NCI-H2196 treated with DMSO at 0.1 percent for 48 hours (cell line): ENCODE measurements around the gene SECISBP2.
"Not testable (repeated sequence)": the region's sequence is repeated elsewhere in the genome, so short reads cannot be mapped to it uniquely, and the experiment has no call there.

ENCODE experiments used
- DNase-seq: peaks from one replicate; lab custom pipeline; 2025; ENCODE audit not compliant: unreplicated experiment; lab: John Stamatoyannopoulos, UW

The SECISBP2 gene, protein sequence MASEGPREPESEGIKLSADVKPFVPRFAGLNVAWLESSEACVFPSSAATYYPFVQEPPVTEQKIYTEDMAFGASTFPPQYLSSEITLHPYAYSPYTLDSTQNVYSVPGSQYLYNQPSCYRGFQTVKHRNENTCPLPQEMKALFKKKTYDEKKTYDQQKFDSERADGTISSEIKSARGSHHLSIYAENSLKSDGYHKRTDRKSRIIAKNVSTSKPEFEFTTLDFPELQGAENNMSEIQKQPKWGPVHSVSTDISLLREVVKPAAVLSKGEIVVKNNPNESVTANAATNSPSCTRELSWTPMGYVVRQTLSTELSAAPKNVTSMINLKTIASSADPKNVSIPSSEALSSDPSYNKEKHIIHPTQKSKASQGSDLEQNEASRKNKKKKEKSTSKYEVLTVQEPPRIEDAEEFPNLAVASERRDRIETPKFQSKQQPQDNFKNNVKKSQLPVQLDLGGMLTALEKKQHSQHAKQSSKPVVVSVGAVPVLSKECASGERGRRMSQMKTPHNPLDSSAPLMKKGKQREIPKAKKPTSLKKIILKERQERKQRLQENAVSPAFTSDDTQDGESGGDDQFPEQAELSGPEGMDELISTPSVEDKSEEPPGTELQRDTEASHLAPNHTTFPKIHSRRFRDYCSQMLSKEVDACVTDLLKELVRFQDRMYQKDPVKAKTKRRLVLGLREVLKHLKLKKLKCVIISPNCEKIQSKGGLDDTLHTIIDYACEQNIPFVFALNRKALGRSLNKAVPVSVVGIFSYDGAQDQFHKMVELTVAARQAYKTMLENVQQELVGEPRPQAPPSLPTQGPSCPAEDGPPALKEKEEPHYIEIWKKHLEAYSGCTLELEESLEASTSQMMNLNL

DNA sequence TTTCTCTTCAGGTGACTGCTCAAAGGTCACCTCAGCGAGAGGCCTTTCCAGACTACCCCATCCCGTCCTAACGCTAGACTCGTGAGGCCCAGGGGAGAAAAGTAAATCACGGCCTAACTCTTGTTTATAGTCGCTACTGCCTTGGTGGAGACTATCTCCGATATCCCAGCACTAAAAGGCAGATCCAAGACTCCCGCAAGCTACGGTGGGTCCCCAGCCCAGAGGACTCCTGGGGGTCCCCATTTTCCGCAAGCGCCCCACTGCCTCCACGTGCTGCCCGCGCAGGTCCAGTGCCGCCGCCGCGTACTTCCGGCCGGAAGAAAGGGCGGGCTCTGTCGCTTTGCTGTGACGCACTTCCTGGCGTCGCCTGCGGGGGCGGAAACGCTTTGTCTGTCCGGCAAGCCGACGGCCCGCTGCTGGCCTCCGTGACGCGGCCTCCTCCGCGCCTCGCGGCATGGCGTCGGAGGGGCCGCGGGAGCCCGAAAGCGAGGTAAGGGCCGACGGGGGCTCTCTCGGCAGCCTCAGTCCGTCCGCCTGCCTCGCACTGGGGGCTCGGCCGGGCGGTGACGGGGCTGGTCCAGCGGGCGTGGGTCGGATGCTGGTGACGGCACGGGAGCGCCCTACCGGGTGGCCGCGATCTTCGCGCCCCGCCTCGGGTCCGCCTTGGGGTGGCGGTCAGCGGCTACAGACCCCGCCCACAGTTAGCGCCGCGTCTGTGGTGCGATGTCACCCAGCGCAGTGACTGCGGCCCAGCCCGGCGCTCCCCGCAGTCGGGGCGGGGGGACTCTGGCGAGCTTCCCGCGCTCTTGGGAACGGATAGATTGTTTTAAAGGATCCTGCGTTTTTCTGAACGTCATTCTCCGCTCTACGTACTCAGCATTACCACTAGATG lies at the start of gene SECISBP2:
Gene SECISBP2, plus strand, starts transcription at position 378 of the 892 bp plus-strand sequence. Its CDS starts 77 bp downstream, at position 455.
- peak; percentile 95 for DNase-seq

DNA sequence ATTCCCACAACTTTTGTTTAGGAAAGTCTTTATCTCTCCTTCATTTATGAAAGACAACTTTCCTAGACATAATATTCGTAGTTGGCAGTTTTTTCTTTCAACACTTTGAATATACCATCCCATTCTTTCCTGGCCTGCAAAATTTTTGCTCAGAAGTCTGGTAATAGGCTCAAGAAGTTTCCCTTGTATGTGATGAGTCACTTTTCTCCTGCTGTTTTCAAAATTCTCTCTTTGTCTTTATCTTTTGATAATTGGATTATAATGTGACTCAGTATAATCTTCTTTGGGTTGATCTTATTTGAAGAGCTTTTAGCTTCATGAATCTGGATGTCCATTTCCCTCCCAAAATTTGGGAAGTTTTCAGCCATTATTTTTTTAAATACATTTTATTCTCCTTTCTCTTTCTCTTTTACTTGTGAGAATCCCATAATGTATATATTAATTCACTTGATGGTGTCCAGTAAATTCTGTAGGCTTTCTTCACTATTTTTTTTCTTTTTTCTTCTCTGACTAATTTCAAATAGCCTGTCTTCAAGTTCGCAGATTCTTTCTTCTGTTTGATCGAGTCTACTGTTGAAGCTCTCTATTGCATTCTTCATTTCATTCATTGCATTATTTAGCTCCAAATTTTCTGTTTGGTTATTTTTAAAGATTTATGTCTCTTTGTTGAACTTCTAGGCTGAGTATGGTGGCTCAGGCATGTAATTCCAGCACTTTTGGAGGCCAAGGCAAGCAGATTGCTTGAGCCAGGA lies 44.6 kb upstream of the SECISBP2 start:
- DNase-seq = no peak

DNA sequence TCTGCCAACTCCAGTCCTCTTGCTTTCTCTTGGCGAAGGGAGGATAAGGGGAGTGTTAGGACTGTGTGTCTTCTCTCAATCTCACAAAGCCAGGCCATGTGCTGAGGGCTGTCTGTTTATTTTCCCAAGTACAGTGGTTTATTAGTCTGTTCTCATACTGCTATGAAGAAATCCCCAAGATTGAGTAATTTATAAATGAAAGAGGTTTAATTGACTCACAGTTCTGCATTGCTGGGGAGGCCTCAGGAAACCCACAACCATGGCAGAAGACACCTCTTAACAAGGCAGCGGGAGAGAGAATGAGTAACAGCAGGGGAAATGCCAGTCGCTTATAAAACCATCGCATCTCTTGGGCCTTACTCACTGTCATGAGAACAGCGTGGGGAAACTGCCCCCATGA lies 43.5 kb upstream of the SECISBP2 start:
- no peak for DNase-seq

DNA sequence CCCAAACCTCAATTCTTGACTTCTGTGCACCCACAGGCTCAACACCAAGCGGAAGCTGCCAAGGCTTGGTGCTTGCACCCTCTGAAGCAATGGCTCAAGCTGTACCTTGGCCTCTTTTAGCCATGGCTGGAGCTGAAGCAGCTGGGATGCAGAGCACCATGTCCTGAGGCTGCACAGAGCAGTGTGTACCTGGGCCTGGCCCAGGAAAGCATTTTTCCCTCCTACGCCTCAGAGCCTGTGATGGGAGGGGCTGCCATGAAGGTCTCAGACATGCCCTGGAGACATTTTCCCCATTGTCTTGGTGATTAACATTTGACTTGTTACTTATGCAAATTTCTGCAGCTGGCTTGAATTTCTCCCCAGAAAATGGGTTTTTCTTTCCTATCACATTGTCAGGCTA lies 42.3 kb upstream of the SECISBP2 start:
- DNase-seq = not testable (repeated sequence)

DNA sequence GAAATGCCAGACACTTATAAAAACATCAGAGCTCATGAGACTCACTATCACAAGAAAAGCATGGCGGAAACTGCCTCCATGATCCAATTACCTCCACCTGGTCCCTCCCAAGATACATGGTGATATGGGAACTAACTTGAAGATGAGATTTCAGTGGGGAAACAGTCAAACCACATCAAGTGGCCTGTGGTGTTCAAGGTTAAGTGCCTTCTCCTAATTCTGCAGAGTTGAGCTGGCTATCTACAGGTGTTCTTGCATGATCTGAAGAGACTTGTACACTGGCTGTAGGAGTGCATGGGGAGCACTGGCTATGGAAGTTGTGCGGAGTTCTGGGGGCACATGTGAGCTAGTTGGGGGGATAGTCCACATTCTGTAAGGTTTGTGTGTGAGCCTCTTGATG lies 41.3 kb upstream of the SECISBP2 start:
- no peak for DNase-seq

DNA sequence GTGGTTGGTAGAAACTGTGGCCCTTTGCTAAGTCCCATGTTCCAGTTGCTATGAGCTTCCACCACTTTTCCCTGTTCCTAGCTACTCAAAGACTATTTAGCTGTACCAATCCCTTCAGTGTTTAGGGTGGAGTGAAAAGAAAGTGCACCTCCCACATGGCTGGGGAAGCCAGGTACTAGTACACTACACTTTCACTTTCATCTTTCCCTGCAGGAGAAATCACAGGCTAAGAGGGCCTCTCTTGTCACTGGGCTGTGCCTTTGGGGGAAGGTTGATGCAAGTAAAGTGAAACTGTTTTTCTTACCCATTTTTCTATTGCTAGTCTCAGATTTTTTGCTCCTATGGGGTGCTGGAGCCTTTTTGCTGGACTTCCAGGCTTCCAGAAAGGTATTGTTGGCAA lies 40.8 kb upstream of the SECISBP2 start:
- peak; percentile 5 for DNase-seq

DNA sequence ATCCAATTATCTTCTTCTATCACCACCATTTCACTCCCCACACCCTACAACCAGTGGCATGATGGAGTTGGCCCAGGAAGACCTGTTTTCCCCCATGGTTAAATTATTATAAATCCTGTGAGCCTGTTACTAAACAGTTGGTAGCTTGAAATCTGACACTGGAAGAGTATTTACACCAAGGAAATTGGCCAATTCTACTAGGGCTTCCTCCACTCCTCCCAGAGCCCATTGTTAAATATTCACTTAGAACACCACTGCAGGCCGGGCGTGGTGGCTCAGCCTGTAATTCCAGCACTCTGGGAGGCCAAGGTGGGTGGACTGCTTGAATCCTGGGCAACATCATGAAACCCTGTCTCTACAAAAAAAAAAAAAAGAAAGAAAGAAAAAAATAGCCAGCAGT lies 39.7 kb upstream of the SECISBP2 start:
- no peak for DNase-seq

DNA sequence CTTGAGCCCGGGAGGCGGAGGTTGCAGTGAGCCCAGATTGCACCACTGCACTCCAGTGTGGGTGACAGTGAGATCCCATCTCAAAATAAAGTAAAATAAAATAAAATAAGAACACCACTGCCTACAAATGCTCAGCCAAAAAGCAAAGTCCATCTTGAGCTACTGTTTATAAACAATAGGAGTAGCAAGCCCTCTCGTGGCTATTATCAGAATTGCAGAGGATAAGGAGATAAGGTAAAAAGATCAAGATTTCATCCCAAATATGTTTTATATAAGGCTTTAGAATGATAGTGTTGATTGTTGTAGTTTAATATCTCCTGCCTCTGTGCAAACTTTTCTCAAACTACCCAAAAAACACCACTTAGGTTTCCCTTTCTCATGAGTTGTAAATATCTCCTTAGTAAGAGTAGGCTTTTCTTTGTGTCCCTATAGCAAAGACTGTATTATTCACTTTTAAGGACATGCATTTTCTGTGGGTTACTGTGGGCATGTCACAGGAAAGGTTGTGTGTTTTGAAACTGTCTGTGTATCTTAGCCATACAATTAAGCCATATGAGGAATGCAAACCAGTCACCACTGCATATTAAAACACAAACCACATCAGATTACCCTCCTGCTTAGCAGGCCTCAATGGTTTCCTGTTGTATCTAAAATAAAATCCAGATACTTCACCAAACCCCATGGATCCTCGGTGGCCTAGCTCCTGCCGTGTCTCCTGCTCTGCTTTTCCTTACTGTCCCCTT lies 39.1 kb upstream of the SECISBP2 start:
- no peak for DNase-seq

DNA sequence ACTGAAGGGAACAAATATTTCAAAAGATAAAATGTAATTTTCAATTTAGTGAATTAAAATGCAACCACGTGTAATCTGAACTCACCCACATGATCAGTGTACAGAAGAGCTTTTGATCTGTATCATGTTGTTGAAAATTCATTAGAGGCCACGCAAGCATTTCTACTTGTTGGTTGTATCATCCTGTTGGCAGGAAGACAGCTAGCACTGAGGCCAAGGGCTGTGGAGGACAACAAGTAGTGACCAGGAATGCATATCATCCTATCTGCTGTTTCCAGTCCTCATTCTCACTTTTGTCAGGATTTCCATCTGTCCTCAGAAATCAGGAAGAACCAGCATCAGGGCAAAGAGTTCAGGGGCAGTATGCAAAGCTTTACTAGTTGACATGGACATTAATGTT lies 37.2 kb upstream of the SECISBP2 start:
- no peak for DNase-seq

DNA sequence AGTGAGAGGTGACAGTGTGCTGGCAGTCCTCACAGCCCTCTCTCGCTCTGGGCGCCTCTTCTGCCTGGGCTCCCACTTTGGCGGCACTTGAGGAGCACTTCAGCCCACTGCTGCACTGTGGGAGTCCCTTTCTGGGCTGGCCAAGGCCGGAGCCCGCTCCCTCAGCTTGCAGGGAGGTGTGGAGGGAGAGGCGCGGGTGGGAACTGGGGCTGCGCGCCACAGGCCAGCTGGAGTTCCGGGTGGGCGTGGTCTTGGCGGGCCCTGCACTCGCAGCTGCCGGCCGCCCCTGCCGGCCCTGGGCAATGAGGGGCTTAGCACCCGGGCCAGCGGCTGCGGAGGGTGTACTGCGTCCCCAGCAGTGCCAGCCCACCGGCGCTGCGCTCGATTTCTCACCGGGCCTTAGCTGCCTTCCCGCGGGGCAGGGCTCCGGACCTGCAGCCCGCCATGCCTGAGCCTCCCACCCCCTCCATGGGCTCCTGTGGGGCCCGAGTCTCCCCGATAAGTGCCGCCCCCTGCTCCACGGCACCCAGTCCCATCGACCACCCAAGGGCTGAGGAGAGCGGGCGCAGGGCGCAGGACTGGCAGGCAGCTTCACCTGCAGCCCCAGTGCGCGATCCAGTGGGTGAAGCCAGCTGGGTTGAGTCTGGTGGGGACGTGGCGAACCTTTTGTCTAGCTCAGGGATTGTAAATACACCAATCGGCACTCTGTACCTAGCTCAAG lies 35.9 kb upstream of the SECISBP2 start:
- not testable (repeated sequence) for DNase-seq

DNA sequence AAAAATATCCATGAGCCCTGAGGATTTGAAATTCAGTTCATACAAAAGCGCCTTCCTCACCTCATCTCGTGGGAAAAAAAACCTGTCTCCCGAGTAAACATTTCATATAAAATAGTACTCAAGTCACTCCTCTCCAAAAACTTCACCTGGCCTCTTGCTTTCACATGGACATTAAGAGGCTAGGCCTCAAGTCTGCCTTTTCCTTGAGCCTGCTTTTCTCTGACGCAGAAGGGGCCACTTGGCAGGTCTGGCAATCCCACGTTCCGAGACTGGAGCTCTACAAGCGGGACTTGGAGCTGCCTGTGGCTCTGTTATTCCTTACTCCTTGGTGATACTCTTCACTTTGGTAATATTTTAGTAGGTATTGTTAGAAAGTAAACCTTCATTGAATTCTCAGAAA lies 34.2 kb upstream of the SECISBP2 start:
- DNase-seq = no peak

DNA sequence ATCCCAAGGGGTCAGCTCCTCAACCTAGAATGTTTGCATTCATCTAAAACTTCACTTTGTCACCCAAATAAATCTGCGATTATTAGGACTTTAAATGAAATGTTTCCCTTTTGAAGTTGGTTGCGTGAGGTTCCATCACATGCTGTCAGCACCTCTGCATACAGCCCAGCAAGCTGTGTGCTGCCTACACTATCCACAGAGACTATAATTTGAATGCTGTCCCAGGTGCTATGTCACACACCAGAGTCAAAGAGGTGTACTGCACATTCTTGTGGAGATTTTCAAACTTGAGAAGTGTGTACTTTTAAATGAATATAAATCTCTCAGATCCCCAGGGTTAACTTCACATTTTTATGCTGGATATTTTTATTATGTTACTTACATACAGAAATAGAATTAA lies 26.6 kb upstream of the SECISBP2 start:
- DNase-seq = no peak

DNA sequence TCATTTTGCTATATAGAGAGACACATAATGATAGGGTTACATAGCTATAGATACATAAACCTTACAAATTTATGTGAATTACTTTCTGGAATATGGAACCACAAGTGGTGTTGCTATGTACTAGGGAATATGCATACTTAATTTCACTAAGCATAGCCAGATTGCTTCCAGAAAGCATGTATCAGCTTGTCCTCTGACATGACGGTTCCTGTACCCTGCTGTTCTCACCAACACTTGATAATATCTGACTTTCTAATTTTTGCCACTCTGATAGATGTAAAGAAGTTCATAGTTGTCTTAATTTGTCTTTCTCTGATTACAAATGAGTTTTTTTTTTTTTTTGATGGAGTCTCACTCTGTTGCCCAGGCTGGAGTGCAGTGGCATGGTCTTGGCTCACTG lies 25.3 kb upstream of the SECISBP2 start:
- DNase-seq = no peak

DNA sequence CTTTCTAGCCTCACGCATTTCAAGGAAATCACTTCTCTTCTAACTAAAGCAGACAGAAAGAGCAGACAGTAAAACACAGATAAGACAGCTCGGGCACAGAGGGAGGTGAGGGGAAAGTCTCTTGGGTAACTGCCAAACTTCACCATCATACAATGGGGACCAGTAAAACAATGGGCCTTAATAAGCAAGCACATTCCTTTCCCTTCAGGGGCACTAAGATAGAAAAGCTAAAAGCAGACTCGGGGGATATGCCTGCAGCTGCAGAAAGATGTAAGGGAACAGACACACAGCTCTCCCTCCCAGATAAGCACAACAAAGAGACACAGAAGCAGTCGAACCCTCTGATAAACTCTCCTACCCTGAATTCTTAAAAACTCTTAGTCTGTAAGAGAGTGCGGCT lies 22.9 kb upstream of the SECISBP2 start:
- DNase-seq = no peak

DNA sequence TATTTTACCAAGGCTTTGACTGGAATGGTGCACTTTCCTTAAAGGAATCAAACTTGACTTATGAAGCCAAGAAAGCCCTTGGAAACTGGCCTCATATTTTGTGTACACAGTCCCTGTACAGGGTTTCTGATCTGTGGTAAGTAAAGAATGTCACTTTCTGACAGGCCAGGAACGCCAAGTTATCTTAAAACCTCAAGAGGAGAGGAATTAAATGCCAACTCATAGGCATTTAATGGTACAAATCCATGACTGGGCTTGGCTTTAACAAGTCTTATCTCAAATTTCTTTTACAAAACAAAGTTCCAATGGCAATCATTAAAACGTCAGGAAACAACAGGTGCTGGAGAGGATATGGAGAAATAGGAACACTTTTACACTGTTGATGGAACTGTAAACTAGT lies 16.3 kb upstream of the SECISBP2 start:
- not testable (repeated sequence) for DNase-seq

DNA sequence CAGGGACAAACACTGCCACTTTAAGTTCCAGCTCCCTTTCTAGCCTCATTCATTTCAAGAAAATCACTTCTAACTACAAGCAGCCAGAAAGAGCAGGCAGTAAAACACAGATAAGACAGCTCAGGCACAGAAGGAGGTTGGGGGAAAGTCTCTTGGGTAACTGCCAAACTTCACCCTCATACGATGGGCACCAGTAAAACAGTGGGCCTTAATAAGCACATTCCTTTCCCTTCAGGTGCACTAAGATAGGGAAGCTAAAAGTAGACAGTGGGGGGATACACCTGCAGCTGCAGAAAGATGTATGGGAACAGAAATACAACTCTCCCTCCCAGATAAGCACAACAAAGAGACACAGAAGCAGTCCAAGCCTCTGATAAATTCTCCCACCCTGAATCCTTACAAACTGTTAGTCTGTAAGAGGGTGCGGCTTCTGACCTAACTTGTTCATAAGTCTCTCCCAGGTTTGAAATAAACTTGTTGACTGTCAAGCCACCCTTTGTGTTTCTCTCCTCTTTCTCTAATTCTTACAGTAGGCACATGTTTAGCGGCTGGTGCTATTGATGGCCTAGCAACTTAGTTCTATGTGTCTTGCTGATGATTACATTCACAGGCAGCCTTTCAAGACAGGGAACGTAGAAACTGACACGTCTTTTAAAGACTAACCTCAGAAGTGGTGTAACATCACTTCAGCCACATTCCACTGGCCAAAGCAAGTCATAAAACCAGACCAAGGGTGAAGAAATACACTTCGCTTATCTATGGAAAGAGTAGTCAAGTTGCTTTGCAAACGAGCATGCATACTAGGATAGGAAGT lies 14.1 kb upstream of the SECISBP2 start:
- no peak for DNase-seq

DNA sequence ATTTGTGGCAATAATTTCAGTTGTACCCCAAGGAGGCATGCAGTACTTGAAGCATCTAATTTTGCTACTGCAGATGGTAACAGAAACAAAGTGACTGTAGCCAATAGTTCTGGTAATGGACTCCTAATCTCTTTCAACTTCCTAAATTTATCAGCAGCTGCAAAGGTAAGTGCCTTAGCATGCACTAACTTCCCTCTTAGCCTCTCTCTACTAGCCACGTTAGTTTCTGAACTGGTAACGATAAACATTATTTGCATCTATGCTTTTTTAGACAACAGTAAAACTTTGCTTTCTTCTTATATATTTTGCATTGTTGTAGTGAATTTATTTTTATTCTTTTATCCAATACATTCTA lies 13.5 kb upstream of the SECISBP2 start:
- DNase-seq = no peak

DNA sequence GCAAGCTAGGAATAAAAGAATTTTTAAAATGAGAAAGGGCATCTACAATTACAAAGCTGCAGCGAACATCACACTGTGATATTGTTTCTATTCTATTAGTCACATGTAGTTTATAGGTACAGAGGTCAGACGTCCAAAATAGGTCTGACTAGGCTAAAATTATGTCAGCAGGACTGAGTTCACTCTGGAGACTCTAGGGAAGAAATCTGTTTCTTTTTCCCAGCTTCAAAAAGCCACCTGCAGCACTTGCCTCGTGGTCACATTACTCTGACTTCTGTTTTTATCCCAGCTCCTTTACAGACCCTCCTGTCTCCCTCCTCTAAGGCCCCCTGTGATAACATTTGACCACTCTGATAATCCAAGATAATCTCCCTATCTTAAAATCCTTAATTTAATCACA lies 12.4 kb upstream of the SECISBP2 start:
- DNase-seq = no peak
